Measurements from ENCODE around the gene PFN4.
A peak's percentile ranks its signal among the peaks of the same experiment; 100 is the strongest.
"Not testable (repeated sequence)": the region's sequence is repeated elsewhere in the genome, so short reads cannot be mapped to it uniquely, and the experiment has no call there.

PFN4 gene

DNA sequence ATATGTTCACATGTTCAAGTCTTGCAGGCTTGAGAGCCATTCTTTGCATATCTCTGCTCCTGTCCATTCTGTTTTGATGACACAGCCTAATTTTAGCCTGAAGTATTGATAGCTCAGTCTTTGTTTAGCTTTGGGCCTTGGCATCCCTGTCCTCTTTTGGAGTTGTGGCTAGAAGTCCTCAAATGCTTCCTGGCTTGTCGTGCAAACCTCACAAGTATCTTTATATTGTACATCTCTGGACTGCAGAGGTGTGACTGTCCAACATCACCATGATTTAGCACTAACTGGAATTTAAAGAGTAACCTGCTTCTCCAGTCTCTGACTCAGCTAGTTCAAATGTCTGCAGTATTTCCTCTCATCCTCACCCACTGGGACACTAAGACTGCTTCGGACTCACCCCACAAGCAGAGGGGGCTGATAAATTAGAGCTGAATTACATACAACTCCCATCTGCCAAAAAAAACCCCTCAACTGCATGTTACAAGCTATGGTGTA is 11.7 kb downstream of the PFN4 start:
- DNase-seq, result no peak

GRCh38 chr2:24110660-24111303 is 12.4 kb downstream of the PFN4 start:
- DNase-seq, result no peak

DNA sequence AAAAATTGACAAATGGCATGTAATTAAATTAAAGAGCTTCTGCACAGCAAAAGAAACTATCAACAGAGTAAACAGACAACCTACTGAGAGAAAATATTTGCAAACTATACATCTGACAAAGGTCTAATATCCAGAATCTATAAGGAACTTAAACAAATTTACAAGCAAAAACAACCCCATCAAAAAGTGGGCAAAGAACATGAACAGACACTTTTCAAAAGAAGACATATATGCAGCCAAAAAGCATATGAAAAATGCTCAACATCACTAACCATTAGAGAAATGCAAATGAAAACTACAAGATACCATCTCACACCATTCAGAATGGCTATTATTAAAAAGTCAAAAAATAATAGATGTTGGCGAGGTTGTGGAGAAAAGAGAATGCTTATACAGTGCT is 13.7 kb downstream of the PFN4 start:
- DNase-seq, result not testable (repeated sequence)

DNA sequence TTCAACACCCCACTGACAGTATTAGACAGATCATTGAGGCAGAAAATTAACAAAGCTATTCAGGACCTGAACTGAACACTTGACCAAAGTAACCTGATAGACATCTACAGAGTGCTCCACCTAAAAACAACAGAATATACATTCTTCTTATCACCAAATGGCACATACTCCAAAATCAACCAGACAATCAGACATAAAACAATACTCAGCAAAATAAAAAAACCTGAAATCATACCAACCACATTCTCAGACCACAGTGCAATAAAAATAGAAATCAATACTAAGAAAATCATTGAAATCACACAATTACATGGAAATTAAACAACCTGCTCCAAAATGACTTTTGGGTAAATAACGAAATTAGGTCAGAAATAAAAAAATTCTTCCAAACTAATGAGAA is 15.8 kb downstream of the PFN4 start:
- DNase-seq, result no peak

- no peak for DNase-seq
Measured at GRCh38 chr2:24106786-24107185, 16.3 kb downstream of the PFN4 start.

- no peak for DNase-seq
Measured at GRCh38 chr2:24105816-24106215, 17.3 kb downstream of the PFN4 start.

DNA sequence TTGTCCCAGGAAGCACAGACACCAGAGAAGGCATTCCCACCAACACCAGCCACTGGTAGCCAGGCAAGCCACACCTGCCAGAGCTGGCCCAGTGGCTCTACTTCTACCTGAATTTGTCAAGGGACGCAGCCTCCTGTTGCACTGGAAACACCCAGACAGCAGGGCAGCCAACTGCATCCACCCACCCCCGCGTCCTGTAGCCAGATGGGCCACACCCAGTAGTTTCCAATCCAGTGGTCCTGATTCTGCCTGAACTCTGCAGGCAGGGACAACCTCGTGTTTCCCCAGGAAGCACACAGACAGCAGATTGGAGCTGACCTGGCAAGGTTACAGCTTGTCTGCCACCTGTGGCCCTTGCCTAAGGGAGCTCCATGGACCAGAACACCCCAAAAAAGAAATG is 18.2 kb downstream of the PFN4 start:
- no peak for DNase-seq

DNA sequence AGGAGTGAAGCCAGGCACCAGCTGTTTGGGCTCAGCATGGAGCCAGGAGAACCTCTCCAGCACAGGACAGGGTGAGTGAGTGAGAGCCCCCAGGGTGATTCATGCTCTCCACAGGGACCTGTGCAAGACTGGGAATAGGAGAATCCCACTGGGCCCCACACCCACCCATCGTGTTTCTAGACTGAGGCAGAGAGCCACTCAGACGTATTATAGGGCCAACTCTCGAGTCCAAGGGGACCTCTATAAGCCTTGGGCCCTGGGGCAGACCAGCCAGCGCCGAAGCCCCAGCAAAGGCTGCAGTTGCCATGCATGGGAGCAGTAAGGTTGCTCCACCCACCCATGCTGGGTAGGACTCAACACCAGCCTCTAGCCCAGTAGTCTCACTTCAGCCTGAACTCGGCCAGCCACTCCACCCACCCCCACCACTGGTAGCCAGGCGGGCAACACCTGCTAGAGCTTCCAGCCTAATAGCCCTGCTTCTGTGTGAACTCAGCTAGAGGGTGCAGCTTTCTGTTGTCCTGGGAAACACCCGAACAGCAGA is 19.0 kb downstream of the PFN4 start:
- no peak for DNase-seq

- no peak for DNase-seq
Measured at GRCh38 chr2:24102677-24103076, 20.5 kb downstream of the PFN4 start.

- DNase-seq, result no peak
Measured at GRCh38 chr2:24101992-24102391, 21.1 kb downstream of the PFN4 start.

- DNase-seq, result not testable (repeated sequence)
Measured at GRCh38 chr2:24100732-24101131, 22.4 kb downstream of the PFN4 start.

DNA sequence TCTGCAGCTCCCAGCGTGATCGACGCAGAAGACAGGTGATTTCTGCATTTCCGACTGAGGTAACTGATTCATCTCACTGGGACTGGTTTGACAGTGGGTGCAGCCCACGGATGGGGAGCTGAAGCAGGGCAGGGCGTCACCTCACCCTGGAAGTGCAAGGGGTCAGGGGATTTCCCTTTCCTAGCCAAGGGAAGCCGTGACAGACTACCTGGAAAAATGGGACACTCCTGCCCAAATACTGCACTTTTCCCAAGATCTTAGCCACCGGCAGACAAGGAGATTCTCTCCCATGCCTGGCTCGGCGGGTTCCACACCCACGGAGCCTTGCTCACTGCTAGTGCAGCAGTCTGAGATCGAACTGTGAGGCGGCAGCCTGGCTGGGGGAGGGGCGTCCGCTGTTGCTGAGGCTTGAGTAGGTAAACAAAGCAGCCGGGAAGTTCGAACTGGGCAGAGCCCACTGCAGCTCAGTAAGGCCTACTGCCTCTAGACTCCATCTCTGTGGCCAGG is 27.9 kb downstream of the PFN4 start:
- not testable (repeated sequence) for DNase-seq

- not testable (repeated sequence) for DNase-seq
Measured at GRCh38 chr2:24093270-24093669, 29.9 kb downstream of the PFN4 start.

GRCh38 chr2:24088821-24089359 is 34.2 kb downstream of the PFN4 start:
- DNase-seq, result no peak

- DNase-seq, result no peak
Measured at GRCh38 chr2:24087032-24087431, 36.1 kb downstream of the PFN4 start.

GRCh38 chr2:24086241-24086640 is 36.9 kb downstream of the PFN4 start:
- no peak for DNase-seq

- DNase-seq, result peak in 1 of 56 donors; percentile 6
Measured at GRCh38 chr2:24085200-24085489, 38.0 kb downstream of the PFN4 start.

DNA sequence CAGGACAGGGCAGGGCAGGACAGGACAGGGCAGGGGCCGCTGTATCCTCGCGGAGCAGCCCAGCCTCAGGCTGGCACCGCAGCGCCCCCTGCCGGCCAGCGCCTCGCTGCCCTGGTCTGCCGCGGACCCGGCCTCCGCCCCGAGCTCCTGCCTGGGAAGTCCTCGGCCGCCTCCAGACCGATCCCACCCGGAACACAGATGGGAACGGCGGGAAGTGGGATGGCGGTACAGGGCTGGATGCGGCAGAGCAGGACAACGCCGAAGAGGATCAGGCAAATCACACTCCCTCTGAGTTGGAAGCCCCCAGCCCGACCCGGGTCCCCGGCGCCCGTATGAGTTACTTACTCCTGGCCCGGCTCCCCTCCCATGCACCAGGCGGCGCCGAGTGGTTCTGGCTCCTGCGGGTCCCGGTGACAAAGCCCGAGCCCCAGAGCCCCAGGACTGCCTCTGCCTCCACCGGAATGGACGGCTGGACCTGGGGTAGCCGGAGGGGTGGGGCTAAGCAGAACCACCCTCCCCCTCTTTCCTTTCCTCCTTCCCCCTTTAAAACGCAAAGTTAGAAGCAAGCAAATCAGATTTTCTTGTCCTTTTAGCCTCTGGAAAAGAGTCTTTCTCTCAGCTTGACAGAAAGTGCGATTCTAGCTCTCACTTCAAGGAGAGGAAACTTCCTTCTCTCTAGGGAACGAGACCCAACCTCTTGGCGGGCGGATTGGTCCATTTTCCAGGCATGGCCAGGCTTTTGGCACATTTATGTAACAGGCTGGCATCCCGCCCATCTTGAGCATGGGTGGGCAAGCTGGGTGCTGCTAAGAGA is 38.5 kb downstream of the PFN4 start, which contains the start of gene TP53I3:
Gene TP53I3, minus strand, starts transcription at position 449 of the 814 bp plus-strand sequence. CDS start 508 bp downstream, outside the sequence.
- peak; percentile 12 to 88 (median 70) for DNase-seq

DNA sequence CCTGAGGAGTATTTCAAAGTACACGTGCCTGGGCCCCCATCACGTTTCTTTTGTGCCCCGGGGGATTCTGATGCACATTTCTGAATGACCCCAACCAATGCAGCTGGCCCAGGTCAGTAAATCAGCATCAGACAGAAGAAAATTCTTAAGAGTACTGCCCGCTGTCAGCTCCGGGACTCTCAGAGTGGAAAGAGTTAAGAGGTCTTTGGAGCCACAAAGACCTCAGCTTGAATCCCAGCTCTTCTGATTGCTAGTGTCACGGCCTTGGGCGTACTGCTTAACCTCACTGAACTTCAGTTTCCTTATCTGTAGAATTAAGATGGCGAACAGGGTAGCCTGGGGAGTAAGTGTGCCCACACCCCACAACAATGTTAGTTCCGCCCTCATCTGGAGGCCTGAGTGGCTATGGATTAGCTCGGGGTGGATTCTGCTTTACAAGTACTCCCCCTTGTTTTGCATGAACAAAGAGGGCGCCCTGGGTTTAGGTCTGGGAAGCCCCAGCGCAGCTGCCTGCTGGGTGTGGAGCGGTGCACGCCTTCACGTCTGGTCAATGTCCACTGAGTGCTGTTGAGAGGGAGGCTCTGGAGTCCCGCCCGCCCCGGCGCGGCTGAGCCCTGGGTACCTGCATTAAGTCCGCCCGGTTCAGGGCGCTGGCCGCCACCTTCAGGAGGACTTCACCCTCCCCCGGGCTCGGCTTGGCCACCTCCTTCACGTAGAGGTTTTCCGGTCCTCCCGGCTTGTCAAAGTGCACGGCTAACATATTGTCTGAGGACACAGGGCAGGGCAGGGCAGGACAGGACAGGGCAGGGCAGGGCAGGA is 39.4 kb downstream of the PFN4 start:
- DNase-seq, result peak in 13 of 56 donors; percentile 22 to 70 (median 46)

- no peak for DNase-seq
Measured at GRCh38 chr2:24082787-24083566, 40.2 kb downstream of the PFN4 start.

Data from amygdala (tissue), 56 donors.